NCI-H1436 treated with DMSO at 0.1 percent for 48 hours (cell line): ENCODE measurements around the gene EPYC.

Experiments
- DNase-seq: peaks from one replicate; lab custom pipeline; 2025; lab: John Stamatoyannopoulos, UW

EPYC gene

GRCh38 chr12:91004872-91005271, at the start of gene EPYC:
Gene EPYC (minus strand): TSS chr12:91004972. CDS start chr12:91002565, 2,407 bp downstream.
- DNase-seq, result no peak

GRCh38 chr12:91053951-91054715, 49.4 kb upstream of the EPYC start:
- no peak for DNase-seq

GRCh38 chr12:91052026-91052425, 47.3 kb upstream of the EPYC start:
- DNase-seq, result no peak

- no peak for DNase-seq
Measured at GRCh38 chr12:91044586-91044985, 39.8 kb upstream of the EPYC start.

GRCh38 chr12:91043408-91043807, 38.6 kb upstream of the EPYC start:
- DNase-seq, result no peak

GRCh38 chr12:91040096-91040755, 35.5 kb upstream of the EPYC start:
- DNase-seq, result no peak

GRCh38 chr12:91037276-91037675, 32.5 kb upstream of the EPYC start:
- DNase-seq, result no peak

- DNase-seq, result no peak
Measured at GRCh38 chr12:91033251-91033650, 28.5 kb upstream of the EPYC start.

GRCh38 chr12:91023326-91024004, 18.7 kb upstream of the EPYC start:
- no peak for DNase-seq

- DNase-seq, result no peak
Measured at GRCh38 chr12:91021076-91021475, 16.3 kb upstream of the EPYC start.

- no peak for DNase-seq
Measured at GRCh38 chr12:91019455-91019854, 14.7 kb upstream of the EPYC start.

- no peak for DNase-seq
Measured at GRCh38 chr12:91017511-91018263, 12.9 kb upstream of the EPYC start.

GRCh38 chr12:91017043-91017442, 12.3 kb upstream of the EPYC start:
- DNase-seq, result no peak

GRCh38 chr12:91009319-91009950, 4.7 kb upstream of the EPYC start:
- no peak for DNase-seq

GRCh38 chr12:91007531-91008290, 2.9 kb upstream of the EPYC start:
- DNase-seq, result no peak

GRCh38 chr12:91003737-91004136, 1.0 kb downstream of the EPYC start:
- DNase-seq, result no peak

GRCh38 chr12:91001306-91001705, 3.5 kb downstream of the EPYC start:
- no peak for DNase-seq

- no peak for DNase-seq
Measured at GRCh38 chr12:90999966-91000365, 4.8 kb downstream of the EPYC start.

GRCh38 chr12:90999527-90999926, 5.2 kb downstream of the EPYC start:
- DNase-seq, result no peak

- no peak for DNase-seq
Measured at GRCh38 chr12:90995010-90995409, 9.8 kb downstream of the EPYC start.

GRCh38 chr12:90991952-90992465, 12.8 kb downstream of the EPYC start:
- no peak for DNase-seq
